ENCODE results near the gene ATP6V0D1.

GRCh38 chr16:67426022-67426421 is 54.9 kb downstream of the ATP6V0D1 start:
- TF ChIP-seq, protein P1, sequence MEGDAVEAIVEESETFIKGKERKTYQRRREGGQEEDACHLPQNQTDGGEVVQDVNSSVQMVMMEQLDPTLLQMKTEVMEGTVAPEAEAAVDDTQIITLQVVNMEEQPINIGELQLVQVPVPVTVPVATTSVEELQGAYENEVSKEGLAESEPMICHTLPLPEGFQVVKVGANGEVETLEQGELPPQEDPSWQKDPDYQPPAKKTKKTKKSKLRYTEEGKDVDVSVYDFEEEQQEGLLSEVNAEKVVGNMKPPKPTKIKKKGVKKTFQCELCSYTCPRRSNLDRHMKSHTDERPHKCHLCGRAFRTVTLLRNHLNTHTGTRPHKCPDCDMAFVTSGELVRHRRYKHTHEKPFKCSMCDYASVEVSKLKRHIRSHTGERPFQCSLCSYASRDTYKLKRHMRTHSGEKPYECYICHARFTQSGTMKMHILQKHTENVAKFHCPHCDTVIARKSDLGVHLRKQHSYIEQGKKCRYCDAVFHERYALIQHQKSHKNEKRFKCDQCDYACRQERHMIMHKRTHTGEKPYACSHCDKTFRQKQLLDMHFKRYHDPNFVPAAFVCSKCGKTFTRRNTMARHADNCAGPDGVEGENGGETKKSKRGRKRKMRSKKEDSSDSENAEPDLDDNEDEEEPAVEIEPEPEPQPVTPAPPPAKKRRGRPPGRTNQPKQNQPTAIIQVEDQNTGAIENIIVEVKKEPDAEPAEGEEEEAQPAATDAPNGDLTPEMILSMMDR (conservative IDR thresholded peaks at IDR 0.05 in 1 of 2, IDR thresholded peaks at IDR 0.05 in 1 of 2; ENCODE audit: extremely low read depth in 1 of 2, insufficient read depth in 1 of 2, low read depth in 1 of 2, low read length in 2 of 2): no peak
- TF ChIP-seq EZH2 (IDR thresholded peaks at IDR 0.05; ENCODE audit: borderline replicate concordance, low read length): no peak

All from mammary epithelial cell (primary cell).